K562 (cell line): Measurements from ENCODE around the gene GALNT9. TPM values are rescaled to one million over a fixed set of nuclear protein-coding genes. Genes with fewer than 3 reads are reported as not detected.

Source experiments
- ATAC-seq: fragments of 200-7000 bp; cut with Tn5 transposase; 3 replicates; pipeline ENCODE4 v1.9.1; 2020; ENCODE audit warnings: moderate library complexity
- BruUV-seq: library from RNA; stranded (reverse); fragments of 400-500 nt; replicated peaks from 2 replicates; lab custom pipeline; 2021; lab: Mats Ljungman, UMichigan
- CTCF ChIA-PET: fragments of 300-600 bp; formaldehyde crosslinking; extraction: SDS; loops from one replicate; lab custom pipeline; 2021; ENCODE audit warnings: low intra/inter-chr PET ratio; lab: Yijun Ruan, JAX
- POLR2A ChIA-PET: fragments of 300-600, 350-650 bp; sonication (Branson Sonifier 250); formaldehyde crosslinking; extraction: SDS; loops from one replicate; lab custom pipeline; 2021; ENCODE audit warnings: antibody characterized with exemption, inconsistent platforms; lab: Yijun Ruan, JAX
- DNase-seq, 4 experiments: peaks; one replicate each; pipeline versions ENCODE4 v3.0.0 to v3.0.0-alpha.2; 2011 to 2018; ENCODE audit warnings: low spot score in 3 of 4, mixed read lengths in 3 of 4; ENCODE audit errors: extremely low read depth in 1 of 4
- FAIRE-seq: peaks from 2 replicates; lab custom pipeline; 2011; peaks lifted over from hg19 to GRCh38; lab: Jason Lieb, UNC
- H2AFZ ChIP-seq: 2 replicates; pipeline ENCODE4 v1.6.0; 2011; ENCODE audit warnings: low read depth, low read length, control low read depth, inconsistent platforms
- H3K27ac ChIP-seq: fragments of 200-600 bp; 3 replicates; pipeline ENCODE4 v1.8.0; 2011; ENCODE audit warnings: low read depth, mild to moderate bottlenecking, control low read depth, inconsistent platforms, low read length, moderate library complexity, mixed read lengths; ENCODE audit errors: extremely low read depth
- H3K27me3 ChIP-seq, 2 experiments: fragments of 300-600 bp in 1 of 2; 2 replicates in 1 of 2; 3 replicates in 1 of 2; pipeline versions ENCODE4 v1.6.0 to v1.8.0; 2011; ENCODE audit warnings: inconsistent platforms in 2 of 2, low read length in 2 of 2, mild to moderate bottlenecking in 1 of 2, mixed read lengths in 1 of 2, moderate library complexity in 1 of 2; ENCODE audit not compliant: control insufficient read depth in 2 of 2, insufficient read depth in 2 of 2
- H3K36me3 ChIP-seq: fragments of 300-600 bp; 3 replicates; pipeline ENCODE4 v1.8.0; 2011; ENCODE audit warnings: mild to moderate bottlenecking, low read length, inconsistent platforms; ENCODE audit not compliant: control insufficient read depth, insufficient read depth
- H3K4me1 ChIP-seq, 2 experiments: fragments of 200-600 bp in 1 of 2; replicated peaks in 1 of 2; 2 replicates in 1 of 2; 3 replicates in 1 of 2; pipeline versions ENCODE4 v1.5.1 to v1.8.0; 2011; ENCODE audit warnings: inconsistent platforms in 2 of 2, low read length in 2 of 2, mild to moderate bottlenecking in 1 of 2, mixed read lengths in 1 of 2, moderate library complexity in 1 of 2; ENCODE audit not compliant: control insufficient read depth in 2 of 2, insufficient read depth in 2 of 2
- H3K4me2 ChIP-seq: 2 replicates; pipeline ENCODE4 v1.6.1; 2011; ENCODE audit warnings: low read length, control low read depth, inconsistent platforms, mixed read lengths; ENCODE audit not compliant: insufficient read depth
- H3K4me3 ChIP-seq: fragments of 200-600 bp; sonication (generic), shearing (Covaris generic); 2 replicates; pipeline ENCODE4 v1.5.1; 2016; ENCODE audit warnings: control low read depth, inconsistent platforms
- H3K79me2 ChIP-seq: fragments of 200-600 bp; 3 replicates; pipeline ENCODE4 v1.8.0; 2011; ENCODE audit warnings: low read length, inconsistent platforms; ENCODE audit not compliant: control insufficient read depth, insufficient read depth
- H3K9ac ChIP-seq, 2 experiments: 2 replicates each; pipeline versions ENCODE4 v1.6.0 to v1.6.1; 2011; ENCODE audit warnings: low read depth in 2 of 2, low read length in 2 of 2, control low read depth in 1 of 2, inconsistent platforms in 1 of 2, mild to moderate bottlenecking in 1 of 2, mixed read lengths in 1 of 2; ENCODE audit not compliant: insufficient read depth in 1 of 2
- H3K9me1 ChIP-seq: one replicate; pipeline ENCODE4 v1.6.0; 2011; ENCODE audit warnings: inconsistent platforms, mild to moderate bottlenecking, low read length, moderate library complexity; ENCODE audit not compliant: control insufficient read depth, insufficient read depth
- H3K9me3 ChIP-seq: replicated peaks from 2 replicates; pipeline ENCODE4 v1.5.1; 2011; ENCODE audit warnings: low read depth, low read length, inconsistent platforms; ENCODE audit not compliant: control insufficient read depth, insufficient read depth
- H4K20me1 ChIP-seq: replicated peaks from 2 replicates; pipeline ENCODE4 v1.6.1; 2011; ENCODE audit warnings: low read length, inconsistent platforms, mixed read lengths; ENCODE audit not compliant: control insufficient read depth, insufficient read depth
- CGGBP1 ChIP-seq: fragments of 250-450 bp; sonication (Bioruptor Pico); IDR thresholded peaks from 2 replicates; pipeline ENCODE4 v1.9.0; 2021; ENCODE audit warnings: mild to moderate bottlenecking
- DMBX1 ChIP-seq: fragments of 250-450 bp; sonication (Bioruptor Pico); IDR thresholded peaks from 2 replicates; pipeline ENCODE4 v1.8.0; 2022; ENCODE audit warnings: inconsistent platforms, mild to moderate bottlenecking, moderate library complexity, borderline replicate concordance
- HBP1 ChIP-seq: fragments of 450-650 bp; formaldehyde crosslinking; IDR thresholded peaks from 2 replicates; pipeline ENCODE4 v1.4.0; 2022; ENCODE audit warnings: missing genetic modification characterization
- HDAC8 ChIP-seq: fragments of 450-650 bp; IDR thresholded peaks from 2 replicates; pipeline ENCODE4 v1.6.1; 2016; ENCODE audit warnings: mild to moderate bottlenecking, missing genetic modification characterization, moderate library complexity, missing compliant biosample characterization
- MAZ ChIP-seq, 2 experiments: fragments of 450-650 bp in 1 of 2; sonication (generic) in 1 of 2; formaldehyde crosslinking; IDR thresholded peaks in 1 of 2; conservative IDR thresholded peaks in 1 of 2; 2 replicates each; pipeline versions ENCODE4 v1.4.0 to v1.5.0; 2020; ENCODE audit warnings: mild to moderate bottlenecking in 1 of 2, missing genetic modification reagents in 1 of 2
- PHF8 ChIP-seq: fragments of 200-600 bp; sonication (generic); IDR thresholded peaks from 2 replicates; pipeline ENCODE4 v1.6.1; 2012; ENCODE audit warnings: mixed run types, mild to moderate bottlenecking, inconsistent platforms, low read length, moderate library complexity, borderline replicate concordance
- POLR3G ChIP-seq: IDR thresholded peaks from 2 replicates; pipeline ENCODE4 v1.6.1; 2011; ENCODE audit not compliant: insufficient read length, insufficient replicate concordance; ENCODE audit errors: extremely low read depth
- RBM22 ChIP-seq: fragments of 200-400 bp; formaldehyde crosslinking; IDR thresholded peaks from 2 replicates; pipeline ENCODE4 v1.6.1; 2018; ENCODE audit warnings: low read length, low read depth; ENCODE audit not compliant: poor library complexity, severe bottlenecking
- SNRNP70 ChIP-seq: fragments of 200-400 bp; formaldehyde crosslinking; optimal IDR thresholded peaks from 2 replicates; pipeline ENCODE3; 2017; ENCODE audit warnings: low read depth, low read length
- SRSF1 ChIP-seq: fragments of 200-400 bp; formaldehyde crosslinking; IDR thresholded peaks from 2 replicates; pipeline ENCODE4 v1.6.1; 2017; ENCODE audit warnings: mild to moderate bottlenecking, low read depth, low read length, moderate library complexity
- XRCC4 ChIP-seq: IDR thresholded peaks from one replicate; pipeline ENCODE4 v1.6.1; 2011; ENCODE audit not compliant: insufficient read depth, insufficient read length; ENCODE audit errors: extremely low read depth
- ZNF699 ChIP-seq: fragments of 250-450 bp; sonication (Bioruptor Pico); IDR thresholded peaks from 2 replicates; pipeline ENCODE4 v1.8.0; 2021; ENCODE audit warnings: mild to moderate bottlenecking, moderate library complexity; ENCODE audit not compliant: insufficient replicate concordance
- WGBS: fragments of 100-300 bp; shearing (Covaris generic); methylation state at CpG from one replicate; pipeline ENCODE4 v1.1.6; 2016; ENCODE audit warnings: low coverage, mixed read lengths; ENCODE audit not compliant: insufficient coverage; ENCODE audit errors: missing lambda C conversion rate; 5-methylcytosine and 5-hydroxymethylcytosine counted together
- in situ Hi-C: fragments of 300-500 bp; cut with MboI; formaldehyde crosslinking; loops from 4 replicates; pipeline ENCODE4 v1.15.0; 2018; ENCODE audit warnings: inconsistent platforms, mixed read lengths
- intact Hi-C: fragments of 100-400 bp; cut with micrococcal nuclease; formaldehyde crosslinking; loops from 2 replicates; pipeline ENCODE4 v1.14.2; 2022
- polyA plus RNA-seq, 8 experiments: library from polyadenylated mRNA; depleted of rRNA in 4 of 8; stranded (reverse) in 5 of 8; unstranded in 3 of 8; fragments of >200 nt; fragmentation: Nextera tagmentation in 2 of 8; fragmentation: Illumina TruSeq in 1 of 8; extraction: Ambion mirVana in 2 of 8; extraction: Trizol in 1 of 8; gene quantifications; 2 replicates each; pipeline versions ENCODE4 v1.2.1 to v1.2.3, GENCODE V29; 2011 to 2014; ENCODE audit warnings: inconsistent platforms in 1 of 8, missing spikeins in 1 of 8
- total RNA-seq, 7 experiments: library from RNA; depleted of rRNA in 6 of 7; stranded (reverse); fragments of >200 nt in 6 of 7; fragmentation: Illumina TruSeq in 2 of 7; extraction: Trizol in 2 of 7; gene quantifications; 2 replicates each; pipeline versions ENCODE4 v1.2.1 to v1.2.3, GENCODE V29; 2011 to 2021; ENCODE audit warnings: low replicate concordance in 1 of 7

GALNT9 gene
- total and polyA plus RNA-seq, 9 of the 15 experiments (the other 6 are each of a cell fraction or from before 2014, with no cell fraction given) = not detected

- intact Hi-C loops = no loop called here
- H3K9me3 ChIP-seq = 0 out of 2 replicates have a peak, but pooled peaks cover 2% of the 10 kb centered on the region
- in situ Hi-C loops = no loop called here
- H3K4me2 ChIP-seq = no peak overlapping the region
- CTCF ChIA-PET = no interaction called here
- H3K9me1 ChIP-seq = no peaks in the 10 kb centered on the region
- no peak for FAIRE-seq
- POLR2A ChIA-PET = no interaction called here
- H3K27me3 ChIP-seq = peaks cover 9 to 66% of the 10 kb centered on the region in 2 experiments; a peak in 4 of 5 replicates
- peaks cover 0 to 3% of the 10 kb centered on the region in 2 experiments; a peak in 1 of 5 replicates for H3K4me1 ChIP-seq
- WGBS = 11% methylated on average over 1 of the region's 1 CpG
- H3K4me3 ChIP-seq = no peak overlapping the region
- no peak for DNase-seq
- no peak overlapping the region for H3K27ac ChIP-seq
- no TSS peak for BruUV-seq
- H3K9ac ChIP-seq = no peak overlapping the region
- H3K36me3 ChIP-seq = no peaks in the 10 kb centered on the region
- H3K79me2 ChIP-seq = no peaks in the 10 kb centered on the region
- H4K20me1 ChIP-seq = 0 out of 2 replicates have a peak, but pooled peaks cover 4% of the 10 kb centered on the region
- TF ChIP-seq MAZ (CRISPR knock-in tag; conservative IDR thresholded peaks at IDR 0.05 in 1 of 2, IDR thresholded peaks at IDR 0.05 in 1 of 2) = no peak
- H2AFZ ChIP-seq = no peak overlapping the region
- no peak for ATAC-seq
Observed at GRCh38 chr12:132313182-132313581, 16.2 kb downstream of the GALNT9 start.

- in situ Hi-C loops (no loop called here), intact Hi-C loops (no loop called here)
- Histone ChIP-seq H3K9ac (no peak overlapping the region), H3K4me3 (no peak overlapping the region), H3K36me3 (no peaks in the 10 kb centered on the region), H3K9me3 (0 out of 2 replicates have a peak, but pooled peaks cover 2% of the 10 kb centered on the region), H2AFZ (no peak overlapping the region), H4K20me1 (0 out of 2 replicates have a peak, but pooled peaks cover 4% of the 10 kb centered on the region), H3K79me2 (no peaks in the 10 kb centered on the region), H3K27ac (no peak overlapping the region), H3K4me1 (peaks cover 0 to 3% of the 10 kb centered on the region in 2 experiments; a peak in 1 of 5 replicates), H3K27me3 (peaks cover 8 to 67% of the 10 kb centered on the region in 2 experiments; a peak in 4 of 5 replicates), H3K9me1 (no peaks in the 10 kb centered on the region), H3K4me2 (no peak overlapping the region)
- no peak for DNase-seq
- BruUV-seq = no TSS peak
- ATAC-seq = no peak
- WGBS = 1% methylated on average over 6 of the region's 6 CpGs
- no peak for FAIRE-seq
- POLR2A ChIA-PET = no interaction called here
- CTCF ChIA-PET = no interaction called here
- no peak for TF ChIP-seq PHF8
- no peak for TF ChIP-seq DMBX1 (CRISPR knock-in tag)
- no peak for TF ChIP-seq ZNF699
- TF ChIP-seq SNRNP70 = no peak
- TF ChIP-seq HBP1 (CRISPR knock-in tag) = no peak
- no peak for TF ChIP-seq RBM22
- no peak for TF ChIP-seq CGGBP1 (CRISPR knock-in tag)
- TF ChIP-seq HDAC8 (tag) = no peak
- TF ChIP-seq SRSF1 = no peak
- TF ChIP-seq POLR3G = no peak
- no peak for TF ChIP-seq XRCC4
Observed at GRCh38 chr12:132312516-132312915, 16.9 kb downstream of the GALNT9 start.
